H7 (cell line): Measurements from ENCODE around the gene APOBEC3H. TPM values are rescaled to one million over a fixed set of nuclear protein-coding genes. Genes with fewer than 3 reads are reported as not detected.

Experiments used
- DNase-seq: peaks from one replicate; pipeline ENCODE4 v3.0.0; 2012
- H3K27me3 ChIP-seq: 2 replicates; pipeline ENCODE4 v1.6.0; 2011; ENCODE audit warnings: mild to moderate bottlenecking, low read length; ENCODE audit not compliant: control insufficient read depth, insufficient read depth
- H3K36me3 ChIP-seq: replicated peaks from 2 replicates; pipeline ENCODE4 v1.5.1; 2011; ENCODE audit warnings: low read length; ENCODE audit not compliant: control insufficient read depth, insufficient read depth
- H3K4me3 ChIP-seq: 2 replicates; pipeline ENCODE4 v1.5.1; 2011; ENCODE audit warnings: low read depth, mild to moderate bottlenecking, control low read depth, low read length, moderate library complexity; ENCODE audit not compliant: insufficient read depth
- total RNA-seq: library from RNA; depleted of rRNA; stranded (reverse); fragments of >200 nt; shearing (Covaris generic); gene quantifications from 2 replicates; pipeline ENCODE4 v1.2.3, GENCODE V29; 2014

The APOBEC3H gene
- total RNA-seq, 1 experiment from 2014 or later: not detected

DNA sequence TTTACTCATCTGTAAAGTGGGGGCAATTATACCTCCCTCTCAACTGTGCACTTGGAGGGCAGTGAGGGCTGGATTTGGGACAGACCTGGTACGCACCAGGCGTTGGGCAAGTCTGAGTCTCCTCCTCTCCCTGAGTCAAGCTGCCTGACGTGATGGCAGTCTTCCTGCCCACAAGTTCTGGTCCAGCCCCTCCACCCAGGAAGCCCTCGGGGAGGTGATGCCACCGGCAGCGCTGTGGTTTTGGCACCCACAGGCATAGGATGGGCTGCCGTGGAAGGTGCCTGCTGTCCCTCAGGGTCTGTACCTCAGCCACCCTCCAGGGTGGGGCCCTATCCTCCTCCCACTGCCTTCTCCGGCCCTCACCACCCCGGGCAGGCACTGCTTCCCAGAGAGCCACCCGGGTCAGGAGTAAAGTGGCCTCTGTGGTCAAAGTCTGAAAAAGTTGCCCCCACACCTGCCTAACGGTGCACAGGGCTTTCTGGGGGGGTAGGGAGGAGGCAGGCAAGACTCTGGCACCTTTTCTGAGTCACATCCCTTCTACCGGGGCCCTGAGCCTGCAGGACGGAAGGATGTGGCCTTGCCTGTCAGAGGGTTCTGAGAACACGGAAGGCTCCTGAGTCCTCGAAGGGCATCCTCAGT, 6.5 kb upstream of the APOBEC3H start:
- Histone ChIP-seq H3K27me3 (no peaks in the 10 kb centered on the region), H3K36me3 (no peaks in the 10 kb centered on the region), H3K4me3 (no peak overlapping the region)
- DNase-seq: peak; percentile 37

DNA sequence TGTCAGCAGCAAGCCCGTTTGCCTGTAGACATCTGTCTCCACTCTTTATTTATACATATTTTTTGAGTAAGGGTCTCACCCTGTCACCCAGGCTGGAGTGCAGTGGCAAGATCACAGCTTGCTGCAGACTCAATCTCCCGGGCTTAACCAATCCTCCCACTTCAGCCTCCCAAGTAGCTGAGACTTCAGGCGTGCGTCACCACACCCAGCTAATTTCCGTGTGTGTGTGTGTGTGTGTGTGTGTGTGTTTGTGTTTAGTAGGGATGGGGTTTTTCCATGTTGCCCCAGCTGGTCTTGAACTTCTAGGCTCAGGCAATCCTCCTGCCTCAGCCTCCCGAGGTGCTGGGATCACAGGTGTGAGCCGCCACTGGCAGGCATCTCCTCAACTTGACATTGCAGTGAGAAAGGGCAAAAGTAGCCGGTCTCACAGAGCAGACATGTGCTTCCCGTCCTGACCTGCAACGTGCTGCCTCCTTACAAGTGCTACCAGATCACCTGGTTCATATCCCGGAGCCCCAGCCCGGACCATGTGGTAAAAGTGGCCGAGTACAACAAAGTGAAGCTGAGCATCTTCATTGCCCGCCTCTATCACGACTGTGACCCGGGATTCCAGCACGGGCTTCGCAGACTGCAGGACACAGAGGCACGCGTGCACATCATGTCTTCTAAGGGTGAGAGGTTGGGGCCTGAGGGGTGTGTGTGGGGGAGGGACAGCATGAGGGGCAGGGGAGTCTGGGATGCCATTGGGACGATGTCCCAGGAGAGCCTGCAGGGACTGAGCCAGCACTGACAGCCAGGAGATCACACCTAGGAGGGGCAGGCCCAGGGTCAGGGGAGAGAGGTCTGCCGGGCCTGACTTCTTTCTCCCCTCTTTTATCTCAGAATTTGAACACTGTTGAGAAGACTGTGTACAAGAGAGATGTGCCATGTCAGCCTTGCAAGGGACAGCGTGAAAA, 5.6 kb upstream of the APOBEC3H start:
- no peaks in the 10 kb centered on the region for H3K36me3 ChIP-seq
- DNase-seq: peak; percentile 21
- no peak overlapping the region for H3K4me3 ChIP-seq
- H3K27me3 ChIP-seq: no peaks in the 10 kb centered on the region

DNA sequence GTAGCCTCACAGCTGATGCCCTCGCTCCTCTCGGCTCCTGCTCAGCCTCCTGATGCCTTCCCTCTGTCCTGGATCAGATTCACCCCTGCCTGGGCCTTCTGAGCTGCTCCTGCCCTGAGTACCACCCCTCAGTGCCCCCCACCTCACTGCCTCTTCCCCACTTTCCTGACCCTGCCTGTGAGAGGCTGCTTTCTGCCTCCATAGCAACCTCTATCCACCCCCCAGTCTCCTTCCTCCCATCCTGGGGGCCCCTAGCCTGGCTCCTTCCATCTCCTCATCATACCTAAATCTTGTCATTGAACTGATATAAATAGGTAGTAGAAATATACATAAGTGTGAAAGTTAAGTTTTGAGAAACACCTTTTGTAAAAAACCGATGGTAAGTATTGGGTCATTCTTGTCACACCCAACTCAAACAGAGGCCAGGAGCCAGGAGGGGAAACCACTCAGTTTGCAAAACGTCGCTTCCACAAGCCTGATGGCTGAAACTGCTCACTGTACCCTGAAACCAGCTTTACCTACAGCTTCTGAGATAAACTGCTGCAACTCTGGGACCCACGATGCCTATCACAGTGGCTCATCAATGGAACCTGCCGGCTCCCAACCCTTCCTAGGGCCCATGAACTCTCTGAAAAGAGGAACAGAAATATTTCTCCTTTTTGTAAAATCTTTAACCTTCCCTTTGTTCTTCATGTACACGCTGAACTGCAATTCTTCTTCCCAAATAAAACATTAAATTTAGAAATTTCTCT, 4.8 kb upstream of the APOBEC3H start:
- H3K36me3 ChIP-seq: no peaks in the 10 kb centered on the region
- DNase-seq: peak; percentile 6
- no peaks in the 10 kb centered on the region for H3K27me3 ChIP-seq
- no peak overlapping the region for H3K4me3 ChIP-seq

DNA sequence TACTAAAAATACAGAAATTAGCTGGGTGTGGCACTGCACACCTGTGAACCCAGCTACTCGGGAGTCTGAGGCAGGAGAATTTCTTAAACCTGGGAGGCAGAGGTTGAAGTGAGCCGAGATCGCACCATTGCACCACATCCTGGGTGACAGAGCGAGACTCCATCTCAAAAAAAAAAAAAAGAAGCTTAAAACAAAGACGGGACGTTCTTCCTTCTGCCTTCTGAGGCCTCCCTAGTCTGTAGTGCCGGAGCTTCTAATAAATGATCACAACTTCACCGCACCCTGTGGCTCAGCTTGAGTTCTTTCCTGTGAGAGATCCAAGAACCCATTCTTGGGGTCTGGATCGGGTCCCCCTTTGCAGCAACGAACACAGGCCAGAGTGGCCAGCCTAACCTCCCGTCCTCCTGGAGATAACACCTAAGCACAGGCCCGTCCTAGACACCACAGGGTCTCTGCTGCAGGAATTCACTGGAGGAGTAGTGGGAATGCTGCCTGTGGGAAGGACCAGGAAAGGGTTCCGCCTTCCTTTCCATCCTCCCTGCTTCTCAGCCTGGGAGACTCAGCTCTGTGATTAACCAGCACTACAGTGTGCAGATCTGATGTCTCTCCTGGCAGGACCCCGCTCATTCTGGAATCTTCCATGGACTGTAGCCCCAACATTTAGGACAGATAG, 2.2 kb upstream of the APOBEC3H start:
- Histone ChIP-seq H3K27me3 (no peaks in the 10 kb centered on the region), H3K4me3 (no peak overlapping the region), H3K36me3 (no peaks in the 10 kb centered on the region)
- peak; percentile 30 for DNase-seq

DNA sequence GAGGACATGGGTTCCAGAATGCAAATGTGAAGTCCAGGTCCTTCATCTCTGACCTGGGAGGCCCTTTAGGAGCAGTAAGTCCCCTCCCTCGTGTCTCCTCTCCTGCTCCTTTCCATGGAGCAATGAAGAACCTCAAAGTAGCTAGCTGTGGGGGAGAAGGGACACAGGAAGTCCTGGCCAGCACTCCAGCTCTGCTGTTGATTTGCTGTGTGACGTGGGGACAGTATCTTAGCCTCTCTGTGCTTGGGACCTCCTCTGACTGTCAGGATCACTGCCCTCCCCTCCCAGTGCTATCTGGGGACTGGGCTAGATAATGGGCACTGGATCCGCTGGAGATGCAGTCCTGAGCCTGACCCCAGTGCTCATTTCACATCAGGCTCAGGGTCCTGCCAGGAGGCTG, 1.1 kb upstream of the APOBEC3H start:
- peak; percentile 9 for DNase-seq

DNA sequence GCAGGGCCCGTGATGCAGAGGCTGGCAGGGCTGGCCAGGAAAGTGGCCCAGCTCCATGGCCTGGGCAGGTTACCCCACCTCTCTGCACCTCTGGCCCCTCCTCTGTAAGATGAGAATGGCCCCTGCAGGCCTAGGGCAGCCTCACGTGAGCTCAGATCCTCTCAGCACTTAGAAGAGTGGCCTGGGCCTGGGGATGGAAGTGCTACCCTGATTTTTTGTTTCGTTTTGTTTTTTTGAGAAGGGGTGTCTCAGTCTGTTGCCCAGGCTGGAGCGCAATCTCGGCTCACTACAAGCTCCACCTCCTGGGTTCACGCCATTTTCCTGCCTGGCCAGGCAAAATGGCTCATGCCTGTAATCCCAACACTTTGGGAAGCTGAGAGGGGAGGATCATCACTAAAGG, 982 bp downstream of the APOBEC3H start:
- peak; percentile 85 for DNase-seq
- no peaks in the 10 kb centered on the region for H3K27me3 ChIP-seq

More for the DNA sequence above, 1.1 kb upstream of the APOBEC3H start:
- no peak overlapping the region for H3K4me3 ChIP-seq
- H3K27me3 ChIP-seq: no peaks in the 10 kb centered on the region
- H3K36me3 ChIP-seq: no peaks in the 10 kb centered on the region

DNA sequence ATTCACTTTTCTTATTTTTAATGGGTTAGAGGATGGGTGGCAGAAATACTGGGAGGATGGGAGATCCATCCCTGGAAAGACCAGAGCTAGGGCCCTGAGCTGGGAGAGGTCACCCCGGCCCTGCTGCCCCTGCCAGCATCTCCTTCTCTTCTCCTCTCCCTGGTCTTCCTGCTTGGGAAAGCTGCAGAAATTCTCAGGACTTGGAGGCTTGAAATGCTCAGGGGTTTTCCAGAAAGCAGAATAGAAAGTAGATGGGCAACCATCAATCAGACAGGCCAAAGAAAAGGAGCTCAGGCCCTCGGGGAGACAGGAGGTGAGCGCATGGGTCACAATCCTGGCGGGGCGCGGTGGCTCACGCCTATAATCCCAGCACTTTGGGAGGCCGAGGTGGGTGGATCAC, 1.5 kb downstream of the APOBEC3H start:
- Histone ChIP-seq H3K27me3 (no peaks in the 10 kb centered on the region), H3K36me3 (no peaks in the 10 kb centered on the region), H3K4me3 (no peak overlapping the region)
- DNase-seq: peak; percentile 26

More for the DNA sequence above, 982 bp downstream of the APOBEC3H start:
- no peak overlapping the region for H3K4me3 ChIP-seq
- no peaks in the 10 kb centered on the region for H3K36me3 ChIP-seq

DNA sequence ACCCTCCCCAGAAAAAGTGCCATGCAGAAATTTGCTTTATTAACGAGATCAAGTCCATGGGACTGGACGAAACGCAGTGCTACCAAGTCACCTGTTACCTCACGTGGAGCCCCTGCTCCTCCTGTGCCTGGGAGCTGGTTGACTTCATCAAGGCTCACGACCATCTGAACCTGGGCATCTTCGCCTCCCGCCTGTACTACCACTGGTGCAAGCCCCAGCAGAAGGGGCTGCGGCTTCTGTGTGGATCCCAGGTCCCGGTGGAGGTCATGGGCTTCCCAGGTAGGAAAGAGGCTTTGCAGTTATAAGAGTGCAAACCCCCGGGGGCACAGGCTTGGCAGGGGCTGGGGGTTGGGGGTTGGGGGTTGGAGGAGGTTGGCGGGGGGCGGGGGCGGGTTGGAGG, 4.2 kb downstream of the APOBEC3H start:
- peak; percentile 74 for DNase-seq
- Histone ChIP-seq H3K36me3 (no peaks in the 10 kb centered on the region), H3K4me3 (no peak overlapping the region), H3K27me3 (no peaks in the 10 kb centered on the region)

DNA sequence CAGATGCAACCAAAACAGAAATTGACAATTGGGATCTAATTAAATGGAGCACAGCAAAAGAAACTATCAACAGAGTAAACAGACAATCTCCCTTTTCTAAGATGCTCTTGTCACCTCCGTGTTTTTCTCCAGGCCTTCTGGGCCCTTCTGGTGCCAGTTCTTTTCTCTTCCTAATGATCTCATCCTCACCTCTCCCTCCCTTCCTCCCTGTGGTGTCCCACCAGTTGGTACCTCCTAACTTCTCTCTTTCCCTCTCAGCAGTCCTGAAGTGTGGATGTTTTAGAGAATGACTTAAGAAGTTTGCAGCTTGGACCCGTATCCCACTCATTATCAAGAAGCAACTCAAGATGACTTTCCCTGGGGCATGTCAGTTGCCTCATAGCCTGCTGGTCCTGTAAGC, 6.4 kb downstream of the APOBEC3H start:
- H3K27me3 ChIP-seq: no peaks in the 10 kb centered on the region
- H3K4me3 ChIP-seq: no peak overlapping the region
- no peaks in the 10 kb centered on the region for H3K36me3 ChIP-seq
- DNase-seq: peak; percentile 18

DNA sequence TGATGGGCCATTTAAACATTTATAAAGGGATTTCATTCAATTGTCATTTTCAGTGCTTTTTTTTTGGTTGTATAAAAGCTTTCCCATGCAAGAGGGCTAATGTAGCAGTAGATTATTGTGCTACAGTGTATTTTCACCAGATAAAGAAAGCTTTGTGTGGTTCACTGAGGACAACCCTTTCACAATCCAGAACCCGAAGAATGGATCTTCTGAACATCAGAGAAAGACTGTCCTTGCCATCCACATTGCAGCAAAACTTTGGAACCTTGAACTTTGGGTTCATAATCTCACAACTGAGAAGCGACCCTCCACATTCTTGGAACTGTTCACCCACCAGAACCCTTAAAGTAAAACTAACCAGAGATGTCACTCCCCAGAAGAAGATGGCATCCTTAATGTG, 9.3 kb downstream of the APOBEC3H start:
- no peaks in the 10 kb centered on the region for H3K36me3 ChIP-seq
- no peak for DNase-seq
- no peak overlapping the region for H3K4me3 ChIP-seq

DNA sequence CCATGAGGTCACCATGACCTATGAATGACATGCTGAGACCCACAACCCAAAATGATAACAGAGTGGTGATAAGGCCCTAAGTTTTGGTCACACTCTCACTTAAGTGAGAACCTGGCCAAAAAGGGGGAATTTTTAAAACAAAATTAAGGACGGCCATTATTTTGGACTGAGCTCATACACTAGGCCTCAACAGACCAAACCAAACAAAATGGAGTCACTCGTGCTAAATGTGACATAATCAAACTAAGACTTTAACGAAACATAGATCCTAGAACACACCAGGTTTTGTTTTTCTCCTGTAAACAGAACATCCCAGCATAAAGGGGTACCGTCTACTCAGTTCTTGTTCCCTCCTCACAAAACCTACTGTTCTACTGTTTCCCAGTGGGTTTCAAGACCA, 11.4 kb downstream of the APOBEC3H start:
- no peak overlapping the region for H3K4me3 ChIP-seq
- DNase-seq: no peak
- H3K27me3 ChIP-seq: no peaks in the 10 kb centered on the region
- H3K36me3 ChIP-seq: no peaks in the 10 kb centered on the region

More for the DNA sequence above, 9.3 kb downstream of the APOBEC3H start:
- H3K27me3 ChIP-seq: no peaks in the 10 kb centered on the region

DNA sequence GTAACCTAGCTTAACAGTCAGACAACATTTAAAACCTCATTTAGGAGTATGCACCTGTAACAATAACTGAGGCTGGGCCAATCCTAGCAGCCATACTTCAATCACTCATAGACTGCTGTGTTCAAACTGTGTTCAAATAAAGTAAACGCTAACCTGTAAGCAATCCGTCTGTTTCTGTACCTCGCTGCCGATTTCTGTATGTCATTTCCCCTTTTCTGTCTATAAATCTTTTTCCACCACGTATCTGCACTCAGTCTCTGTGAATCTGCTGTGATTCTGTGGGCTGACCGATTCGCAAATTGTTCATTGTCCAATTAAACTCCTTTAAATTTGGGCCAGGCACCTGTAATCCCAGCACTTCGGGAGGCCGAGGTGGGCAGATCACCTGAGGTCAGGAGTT, 12.3 kb downstream of the APOBEC3H start:
- no peaks in the 10 kb centered on the region for H3K36me3 ChIP-seq
- DNase-seq: no peak
- no peak overlapping the region for H3K4me3 ChIP-seq
- no peaks in the 10 kb centered on the region for H3K27me3 ChIP-seq

DNA sequence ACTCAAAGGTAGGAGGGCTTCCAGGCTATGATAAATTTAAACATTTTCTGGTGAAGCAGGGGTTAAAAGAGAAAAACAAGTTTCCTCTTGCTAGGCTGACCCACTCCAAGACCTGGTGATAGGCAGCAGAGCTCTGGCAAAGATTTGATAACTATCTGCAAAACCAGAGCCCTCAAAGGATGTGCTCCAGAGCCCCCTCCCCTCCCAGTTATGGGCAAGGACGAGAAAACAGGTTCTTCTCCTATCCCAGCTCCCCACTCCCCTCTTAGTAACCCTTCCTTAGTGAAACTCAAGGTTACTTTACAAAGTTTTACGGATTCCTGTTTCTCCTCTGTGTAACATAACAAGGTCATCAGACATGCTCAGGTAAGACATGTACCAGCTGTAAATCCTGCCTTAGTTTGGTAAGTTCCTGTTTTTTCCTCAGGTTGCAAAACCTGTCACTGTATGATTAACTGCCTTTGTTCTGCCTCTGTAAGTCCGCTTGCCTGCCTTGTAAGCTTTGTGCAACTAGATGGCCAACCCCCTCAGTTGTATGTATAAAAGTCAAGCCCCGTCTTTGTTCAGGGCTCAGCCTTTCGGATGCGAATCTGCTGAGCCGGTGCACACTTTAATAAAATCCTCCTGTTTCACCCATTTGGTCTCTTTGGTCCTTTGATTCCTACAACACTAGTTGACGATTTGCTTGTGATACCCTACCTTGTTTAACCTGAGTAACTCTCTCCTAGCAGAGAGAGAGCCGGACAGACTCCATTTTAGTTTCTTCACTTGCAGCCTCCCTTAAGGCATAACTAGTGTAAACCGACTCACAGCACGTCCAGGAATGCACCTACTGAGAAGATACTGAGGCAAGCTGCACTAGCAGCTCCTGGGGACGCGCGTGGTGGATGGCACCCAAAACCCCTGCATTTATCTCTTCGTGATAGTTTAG, 13.9 kb downstream of the APOBEC3H start:
- DNase-seq: peak; percentile 21
- Histone ChIP-seq H3K27me3 (no peaks in the 10 kb centered on the region), H3K4me3 (no peak overlapping the region), H3K36me3 (no peaks in the 10 kb centered on the region)
